NCI-H82 (cell line): ENCODE results near the gene ZNF799.
A peak's percentile ranks its signal among the peaks of the same experiment; 100 is the strongest.
"Not testable (repeated sequence)": the region's sequence is repeated elsewhere in the genome, so short reads cannot be mapped to it uniquely, and the experiment has no call there.

Experiments used
- DNase-seq: peaks from one replicate; lab custom pipeline; 2025; lab: John Stamatoyannopoulos, UW

ZNF799 gene

DNA sequence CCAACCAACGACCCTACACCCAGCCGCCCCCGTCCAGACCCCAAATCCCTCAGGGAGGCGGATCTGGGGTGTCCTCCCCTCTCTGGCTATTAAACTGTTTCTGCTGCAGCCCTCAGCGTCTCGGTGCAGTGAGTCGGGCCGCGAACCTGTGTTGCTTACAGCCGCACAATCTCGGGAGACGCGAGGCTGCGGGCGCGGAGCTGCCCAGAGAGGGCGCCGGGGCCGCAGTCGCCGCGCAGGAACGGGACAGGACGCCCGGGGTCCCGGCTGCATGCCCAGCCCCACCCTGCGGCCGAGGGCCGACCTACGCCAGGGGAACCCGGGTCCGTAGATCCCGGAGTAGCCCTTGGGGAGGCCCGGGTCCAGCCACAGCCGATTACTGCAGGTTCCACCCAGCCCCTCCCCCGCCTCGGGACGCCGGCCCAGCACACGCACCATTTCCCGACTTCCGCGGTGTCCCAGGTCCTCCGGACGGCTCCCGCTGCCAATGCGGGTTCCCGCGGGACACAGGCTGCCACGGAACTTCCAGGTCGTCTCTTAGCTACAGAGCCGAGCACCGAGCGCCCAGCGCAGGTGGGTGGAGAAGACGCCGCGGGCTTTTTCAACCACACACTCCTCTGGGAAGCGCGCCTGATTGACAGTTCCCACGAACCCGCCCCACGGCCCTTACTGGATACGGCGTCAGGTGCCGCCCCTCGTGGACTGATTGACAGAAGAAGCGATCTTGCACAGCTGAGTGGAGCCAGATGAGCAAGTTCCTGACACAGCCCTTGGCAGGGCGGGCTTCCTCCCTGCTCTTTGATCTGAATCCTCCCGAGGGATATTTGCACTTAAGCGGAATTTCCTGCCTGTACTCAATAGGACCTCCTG, at the start of gene ZNF799:
Gene ZNF799, minus strand, starts transcription at position 639 of the 870 bp plus-strand sequence. Its CDS starts 201 bp downstream, at position 438.
- peak; percentile 99 for DNase-seq

- no peak for DNase-seq
Observed at GRCh38 chr19:12450844-12451243, 49.8 kb upstream of the ZNF799 start.

DNA sequence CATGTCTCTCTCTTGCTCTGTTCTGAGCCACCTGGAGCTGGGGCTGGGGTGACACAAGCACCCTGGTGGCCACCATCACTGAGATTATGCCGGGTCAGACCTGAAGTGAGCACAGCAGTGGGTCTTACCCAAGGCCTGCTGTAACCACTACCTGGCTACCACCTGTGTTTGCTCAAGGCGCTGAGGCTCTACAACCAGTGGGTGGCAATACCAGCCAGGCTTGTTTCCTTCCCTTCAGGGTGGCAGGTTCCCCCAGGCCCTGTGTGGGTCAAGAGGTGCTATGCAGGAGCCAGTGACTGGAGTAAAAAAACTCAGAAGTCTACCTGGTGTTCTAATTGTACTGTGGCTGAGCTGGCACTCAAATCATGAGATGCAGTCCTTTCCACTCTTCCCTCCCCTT, 47.7 kb upstream of the ZNF799 start:
- DNase-seq = no peak

- DNase-seq = peak; percentile 100
Observed at GRCh38 chr19:12440541-12441316, 39.7 kb upstream of the ZNF799 start, which contains the start of gene ZNF443. ZNF443 (minus strand) TSS chr19:12441021; CDS start chr19:12440914, 107 bp downstream.

DNA sequence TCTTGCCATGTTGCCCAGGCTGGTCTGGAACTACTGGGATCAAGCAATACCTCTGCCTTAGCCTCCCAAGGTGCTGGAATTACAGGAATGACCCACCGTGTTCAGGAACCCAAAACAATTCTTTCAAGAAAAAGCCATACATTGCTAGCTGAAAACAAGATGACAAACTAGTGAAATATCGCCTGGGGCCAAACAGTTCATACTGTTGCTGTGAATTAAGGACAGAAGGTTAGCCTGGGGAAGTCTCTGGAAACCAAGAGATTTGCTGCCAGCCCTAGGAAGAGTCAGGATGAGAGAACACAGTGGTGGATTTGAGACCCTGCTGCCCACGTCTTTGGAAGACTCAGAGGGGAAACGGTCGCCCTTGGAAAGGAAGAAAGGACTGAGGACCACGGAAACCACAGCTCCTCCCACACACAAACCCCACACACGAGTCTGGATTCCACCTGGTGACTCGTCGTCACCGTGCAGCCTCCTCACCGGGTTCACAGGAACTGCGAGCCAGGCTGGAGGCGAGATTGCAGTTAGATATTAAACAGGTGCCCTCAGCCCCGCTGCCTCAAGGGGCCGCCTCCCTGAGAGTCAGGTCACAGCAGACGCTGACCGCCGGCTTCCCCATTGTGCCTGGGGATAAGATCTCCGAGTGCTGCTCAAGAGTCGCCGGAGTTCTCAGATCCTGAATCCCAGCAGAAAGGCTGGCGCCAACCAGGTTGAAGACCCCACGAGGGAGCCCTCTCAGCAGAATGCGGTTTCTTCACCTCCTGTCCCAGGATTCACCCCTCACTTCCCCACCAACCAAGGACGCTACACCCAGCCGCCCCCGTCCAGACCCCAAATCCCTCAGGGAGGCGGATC, 38.8 kb upstream of the ZNF799 start:
- peak; percentile 72 for DNase-seq

DNA sequence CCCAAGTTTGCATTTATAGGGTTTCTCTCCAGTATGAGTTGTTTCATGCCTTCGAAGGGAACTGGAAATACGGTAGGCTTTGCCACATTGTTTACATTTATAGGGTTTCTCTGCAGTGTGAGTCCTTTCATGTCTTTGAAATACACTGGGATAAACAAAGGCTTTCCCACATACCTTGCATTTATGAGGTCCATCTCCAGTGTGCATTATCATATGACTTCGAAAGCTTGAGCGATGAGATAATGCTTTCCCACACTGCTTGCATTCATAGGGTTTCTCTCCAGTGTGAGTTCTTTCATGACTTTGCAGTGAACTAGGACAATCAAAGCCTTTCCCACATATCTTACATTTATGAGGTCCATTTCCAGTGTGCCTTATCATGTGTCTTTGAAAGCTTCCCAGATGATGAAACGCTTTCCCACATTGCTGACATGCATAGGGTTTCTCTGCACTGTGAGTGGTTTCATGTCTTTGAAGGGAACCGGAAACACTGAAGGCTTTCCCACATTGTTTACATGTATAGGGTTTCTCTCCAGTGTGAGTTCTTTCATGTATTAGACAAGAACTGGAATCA, 29.7 kb upstream of the ZNF799 start:
- not testable (repeated sequence) for DNase-seq

DNA sequence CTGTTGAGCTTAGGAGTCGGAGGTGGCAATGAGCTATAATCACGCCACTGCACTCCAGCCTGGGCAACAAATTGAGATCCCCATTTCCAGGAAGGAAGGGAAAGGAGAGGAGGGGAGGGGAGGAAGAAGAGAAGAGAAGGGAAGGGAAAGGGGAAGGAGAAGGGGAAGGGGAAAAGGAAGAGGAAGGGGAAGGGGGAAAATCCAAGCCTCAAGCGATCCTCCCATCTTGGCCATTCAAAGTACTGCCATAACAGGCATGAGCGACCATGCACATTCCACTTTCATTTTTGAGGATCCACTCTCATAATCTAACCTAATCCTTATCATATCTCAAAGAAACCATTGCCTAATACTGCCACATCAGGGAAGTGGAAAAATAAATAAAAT, 24.8 kb upstream of the ZNF799 start:
- DNase-seq = no peak

- no peak for DNase-seq
Observed at GRCh38 chr19:12425236-12425887, 24.3 kb upstream of the ZNF799 start.

- not testable (repeated sequence) for DNase-seq
Observed at GRCh38 chr19:12417273-12417672, 16.2 kb upstream of the ZNF799 start.

DNA sequence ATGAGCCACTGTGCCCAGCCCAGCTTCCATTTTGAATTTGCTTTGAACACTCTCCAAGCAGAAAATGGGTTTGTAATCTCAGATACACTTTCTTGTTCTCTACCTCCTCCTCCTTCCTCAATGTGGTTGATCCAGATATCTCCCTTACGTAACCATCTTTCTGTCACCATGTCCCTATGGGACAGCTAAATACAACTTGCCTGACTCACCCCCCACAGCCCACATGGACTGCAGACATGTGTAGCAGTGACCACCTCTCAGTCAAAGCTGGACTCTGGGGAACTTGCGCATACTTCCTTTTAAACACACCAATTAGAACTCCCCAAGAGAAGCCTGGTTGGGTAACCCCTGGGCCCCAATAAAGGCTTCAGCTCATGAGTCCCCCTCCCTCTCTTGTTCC, 10.8 kb upstream of the ZNF799 start:
- DNase-seq = no peak

DNA sequence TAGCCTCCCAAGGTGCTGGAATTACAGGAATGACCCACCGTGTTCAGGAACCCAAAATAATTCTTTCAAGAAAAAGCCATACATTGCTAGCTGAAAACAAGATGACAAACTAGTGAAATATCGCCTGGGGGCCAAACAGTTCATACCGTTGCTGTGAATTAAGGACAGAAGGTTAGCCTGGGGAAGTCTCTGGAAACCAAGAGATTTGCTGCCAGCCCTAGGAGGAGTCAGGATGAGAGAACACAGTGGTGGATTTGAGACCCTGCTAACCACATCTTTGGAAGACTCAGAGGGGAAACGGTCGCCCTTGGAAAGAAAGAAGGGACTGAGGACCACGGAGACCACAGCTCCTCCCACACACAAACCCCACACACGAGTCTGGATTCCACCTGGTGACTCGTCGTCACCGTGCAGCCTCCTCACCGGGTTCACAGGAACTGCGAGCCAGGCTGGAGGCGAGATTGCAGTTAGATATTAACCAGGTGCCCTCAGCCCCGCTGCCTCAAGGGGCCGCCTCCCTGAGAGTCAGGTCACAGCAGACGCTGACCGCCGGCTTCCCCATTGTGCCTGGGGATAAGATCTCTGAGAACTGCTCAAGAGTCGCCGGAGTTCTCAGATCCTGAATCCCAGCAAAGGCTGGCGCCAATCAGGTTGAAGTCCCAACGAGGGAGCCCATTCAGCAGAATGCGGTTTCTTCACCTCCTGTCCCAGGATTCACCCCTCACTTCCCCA, 1.0 kb downstream of the ZNF799 start:
- DNase-seq = peak; percentile 49

- DNase-seq = not testable (repeated sequence)
Observed at GRCh38 chr19:12391148-12391547, 9.9 kb downstream of the ZNF799 start.

GRCh38 chr19:12386365-12386764, 14.7 kb downstream of the ZNF799 start:
- not testable (repeated sequence) for DNase-seq

GRCh38 chr19:12380444-12380737, 20.7 kb downstream of the ZNF799 start:
- no peak for DNase-seq

DNA sequence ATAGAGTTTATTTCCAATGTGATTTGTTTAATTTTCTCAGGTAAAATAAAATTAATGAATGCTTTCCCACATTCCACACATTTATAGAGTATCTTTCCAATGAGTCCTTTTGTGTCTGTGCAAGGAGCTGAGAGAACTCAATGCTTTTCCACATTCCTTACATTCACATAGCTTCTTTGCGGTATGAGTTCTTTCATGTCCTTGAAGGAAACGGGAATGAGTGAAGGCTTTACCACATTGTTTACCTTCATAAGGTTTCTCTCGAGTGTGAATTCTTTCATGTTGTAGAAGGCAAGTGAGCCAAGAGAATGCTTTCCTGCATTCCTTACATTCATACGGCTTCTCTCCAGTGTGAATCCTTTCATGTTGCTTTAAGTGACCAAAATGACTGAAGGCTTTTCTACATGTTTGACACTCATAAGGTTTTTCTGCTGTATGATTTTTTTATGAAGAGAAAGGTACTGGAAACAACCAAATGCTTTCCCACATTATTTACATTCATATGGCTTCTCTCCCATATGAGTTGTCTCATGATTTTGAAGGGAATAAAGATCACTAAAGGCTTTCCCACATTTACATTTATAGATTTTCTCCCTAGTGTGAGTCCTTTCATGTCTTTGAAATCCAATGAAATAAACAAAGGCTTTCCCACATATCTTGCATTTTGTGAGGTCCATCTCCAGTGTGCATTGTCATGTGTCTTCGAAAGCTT, 21.2 kb downstream of the ZNF799 start:
- DNase-seq = no peak

DNA sequence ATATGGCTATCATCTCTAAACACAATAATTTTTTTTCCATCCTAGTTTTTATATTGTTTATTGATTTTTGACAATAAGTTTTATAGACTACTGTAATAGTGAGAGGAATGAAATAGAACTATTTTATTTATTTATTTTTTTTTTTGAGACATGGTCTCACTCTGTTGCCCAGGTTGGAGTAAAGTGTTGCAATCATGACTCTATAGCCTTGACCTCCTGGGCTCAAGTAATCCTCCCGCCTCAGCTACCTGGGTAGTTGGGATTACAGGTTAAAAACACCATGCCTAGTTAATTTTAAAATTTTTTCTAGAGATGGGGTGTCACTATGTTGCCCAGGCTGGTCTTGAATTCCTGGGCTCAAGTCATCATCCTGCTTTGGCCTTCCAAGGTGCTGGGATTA, 27.0 kb downstream of the ZNF799 start:
- DNase-seq = no peak

DNA sequence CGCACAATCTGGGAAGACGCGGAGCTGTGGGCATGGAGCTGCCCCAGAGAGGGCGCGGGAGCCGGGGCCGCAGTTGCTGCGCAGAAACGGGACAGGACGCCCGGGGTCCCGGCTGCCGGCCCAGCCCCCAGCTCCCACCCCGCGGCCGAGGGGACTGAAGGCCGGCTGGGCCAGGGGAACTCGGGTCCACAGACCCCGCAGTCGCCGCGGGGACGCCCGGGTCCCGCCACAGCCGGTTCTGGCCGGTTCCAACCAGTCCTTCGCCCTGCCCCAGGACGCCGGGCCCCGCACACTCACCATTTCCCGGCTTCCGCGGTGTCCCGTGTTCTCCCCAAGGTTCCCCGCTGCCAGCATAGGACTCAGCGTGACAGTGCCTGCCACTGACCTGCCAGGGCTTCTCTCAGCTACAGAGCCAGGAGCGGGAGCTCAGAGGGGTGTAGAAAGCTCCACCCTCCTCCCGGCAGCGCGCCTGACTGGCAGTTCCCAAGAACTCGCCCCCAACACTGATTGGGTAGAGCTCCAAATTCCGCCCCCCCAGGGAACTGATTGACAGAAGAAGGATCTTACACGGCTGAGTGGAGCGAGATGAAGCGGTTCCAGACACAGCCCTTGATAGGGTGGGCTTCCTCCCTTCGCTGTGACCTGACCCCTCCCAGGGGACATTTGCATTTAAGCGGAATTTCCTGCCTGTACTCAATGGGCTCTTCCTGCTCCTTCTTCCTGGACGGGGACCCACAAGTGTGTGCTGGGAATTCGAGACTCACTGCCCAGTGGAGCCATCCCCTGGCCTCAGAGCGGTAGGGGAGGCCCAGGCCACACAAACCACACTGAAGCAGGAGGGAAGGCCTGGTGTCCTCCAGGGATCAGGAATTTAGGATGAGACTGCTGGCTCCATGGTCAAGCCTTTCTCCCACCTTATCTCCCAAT, 35.6 kb downstream of the ZNF799 start, which contains the start of gene ZNF442:
Gene ZNF442, minus strand, starts transcription at position 448 of the 927 bp plus-strand sequence. CDS start 2,052 bp downstream, outside the sequence.
- peak; percentile 93 for DNase-seq

DNA sequence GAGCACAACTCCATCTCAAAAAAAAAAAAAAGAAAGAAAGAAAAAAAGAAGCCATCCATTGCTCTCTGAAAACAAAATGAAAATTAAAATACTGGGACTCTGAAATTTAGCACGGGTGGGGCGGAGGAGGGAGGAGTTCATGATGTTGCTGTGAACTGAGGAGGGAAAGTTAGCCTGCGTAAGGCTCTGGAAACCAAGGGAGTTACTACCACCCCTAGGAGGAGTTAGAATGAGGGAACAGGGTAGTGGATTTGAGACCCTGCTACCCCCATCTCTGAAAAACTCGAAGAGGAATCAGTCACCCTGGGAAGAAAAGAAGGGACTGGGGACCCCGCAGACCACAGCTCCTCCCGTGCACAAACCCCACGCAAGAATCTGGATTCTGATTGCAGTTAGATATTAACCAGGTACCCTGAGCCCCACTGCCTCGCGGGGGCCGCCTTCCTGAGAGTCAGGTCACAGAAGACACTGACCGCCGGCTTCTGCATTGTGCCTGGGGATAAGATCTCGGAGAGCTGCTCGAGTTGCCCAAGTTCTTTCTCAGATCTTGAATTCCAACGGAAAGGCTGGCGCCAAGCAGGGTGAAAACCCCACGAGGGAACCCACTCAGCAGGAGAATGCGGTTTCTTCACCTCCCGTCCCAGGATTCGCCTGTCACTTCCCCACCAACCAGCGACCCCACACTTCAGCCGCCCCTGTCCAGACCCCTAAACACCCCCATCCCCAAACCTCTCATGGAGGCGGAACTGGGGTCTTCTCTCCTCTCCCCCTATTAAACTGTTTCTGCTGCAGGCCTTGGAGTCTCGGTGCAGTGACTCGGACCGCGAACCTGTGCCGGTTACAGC, 36.5 kb downstream of the ZNF799 start:
- no peak for DNase-seq
